Naive thymus-derived CD8-positive, alpha-beta T cell (primary cell): ENCODE data around the gene IL20RA. TPM values are rescaled to one million over a fixed set of nuclear protein-coding genes. Genes with fewer than 3 reads are reported as not detected.
A peak's percentile ranks its signal among the peaks of the same experiment; 100 is the strongest.
"Not testable (repeated sequence)": the region's sequence is repeated elsewhere in the genome, so short reads cannot be mapped to it uniquely, and the experiment has no call there.

Source experiments
- ATAC-seq, 2 donors: fragments of 150-1000 bp; cut with Tn5 transposase in 1 of 2; sonication (Bioruptor Pico), chemical (Tn5 transposase) in 1 of 2; 1 replicate in 1 of 2; 2 replicates in 1 of 2; pipeline ENCODE4 v1.10.0; 2021; ENCODE audit warnings: mild to moderate bottlenecking in 2 of 2, moderate library complexity in 2 of 2
- POLR2A ChIA-PET: fragments of 350-600 bp; sonication (Branson Sonifier 250); formaldehyde crosslinking; loops from one replicate; lab custom pipeline; 2021; ENCODE audit warnings: antibody characterized with exemption; lab: Charles Lee
- DNase-seq, 10 donors: peaks; one replicate each; pipeline versions ENCODE4 v3.0.0 to v3.0.0-alpha.2; 2020 to 2022
- H3K27ac Mint-ChIP-seq, 10 donors: one replicate each; pipeline ENCODE4 v1.8.0; 2020 to 2022; ENCODE audit warnings: mild to moderate bottlenecking in 10 of 10, mixed read lengths in 10 of 10, moderate library complexity in 4 of 10, inconsistent platforms in 1 of 10
- H3K27me3 Mint-ChIP-seq, 5 donors: one replicate each; pipeline ENCODE4 v1.8.0; 2021 to 2022; ENCODE audit warnings: mixed read lengths in 5 of 5
- H3K36me3 Mint-ChIP-seq, 3 donors: one replicate each; pipeline ENCODE4 v1.8.0; 2020 to 2022; ENCODE audit warnings: mixed read lengths in 3 of 3, mild to moderate bottlenecking in 2 of 3, inconsistent platforms in 1 of 3
- H3K4me1 Mint-ChIP-seq, 4 donors: one replicate each; pipeline ENCODE4 v1.8.0; 2021 to 2022; ENCODE audit warnings: mixed read lengths in 4 of 4
- H3K4me3 Mint-ChIP-seq, 10 donors: one replicate each; pipeline ENCODE4 v1.8.0; 2020 to 2022; ENCODE audit warnings: mild to moderate bottlenecking in 10 of 10, mixed read lengths in 10 of 10, moderate library complexity in 6 of 10, inconsistent platforms in 1 of 10
- H3K9me3 Mint-ChIP-seq, 9 donors: one replicate each; pipeline ENCODE4 v1.8.0; 2020 to 2022; ENCODE audit warnings: mixed read lengths in 9 of 9, mild to moderate bottlenecking in 3 of 9, inconsistent platforms in 1 of 9, moderate library complexity in 1 of 9
- polyA plus RNA-seq, 3 donors: library from polyadenylated mRNA; unstranded; fragments of 300-500 nt; fragmentation: Illumina TruSeq; gene quantifications; one replicate each; pipeline ENCODE4 v1.2.3, GENCODE V29; 2021
- total RNA-seq, 8 experiments: library from RNA in 2 of 8; stranded (reverse) in 2 of 8; gene quantifications; one replicate each; pipeline ENCODE4 v1.2.3 and lab custom pipeline; 2021 to 2026

IL20RA gene
- total and polyA plus RNA-seq, 5 experiments from 2014 or later = not detected

GRCh38 chr6:136977075-136977474 is 67.7 kb downstream of the IL20RA start:
- POLR2A ChIA-PET = interaction anchor here (0.6 kb wide), 1 partner anchor 1139 kb away, joined by 6 read pairs; no protein-coding TSS in a partner anchor
- H3K9me3 Mint-ChIP-seq = no peaks in the 10 kb centered on the region
- H3K36me3 Mint-ChIP-seq = no peaks in the 10 kb centered on the region

GRCh38 chr6:136975089-136975715 is 69.6 kb downstream of the IL20RA start:
- H3K9me3 Mint-ChIP-seq = no peaks in the 10 kb centered on the region
- no peaks in the 10 kb centered on the region for H3K36me3 Mint-ChIP-seq
- ATAC-seq (no peak), DNase-seq (no peak)
- peaks cover 0 to 7% (median 0%) of the 10 kb centered on the region in 4 donors for H3K4me1 Mint-ChIP-seq
- POLR2A ChIA-PET = no interaction called here
- no peak overlapping the region for H3K27ac Mint-ChIP-seq
- peaks cover 3 to 13% (median 12%) of the 10 kb centered on the region in 5 donors for H3K27me3 Mint-ChIP-seq
- no peak overlapping the region for H3K4me3 Mint-ChIP-seq

More at GRCh38 chr6:136977075-136977474, 67.7 kb downstream of the IL20RA start:
- peaks cover 5 to 13% (median 11%) of the 10 kb centered on the region in 5 donors for H3K27me3 Mint-ChIP-seq
- H3K4me3 Mint-ChIP-seq = no peak overlapping the region
- DNase-seq (no peak), ATAC-seq (no peak)
- H3K27ac Mint-ChIP-seq = no peak overlapping the region
- H3K4me1 Mint-ChIP-seq = peaks cover 0 to 7% (median 0%) of the 10 kb centered on the region in 4 donors

- H3K9me3 Mint-ChIP-seq, POLR2A ChIA-PET, H3K36me3 Mint-ChIP-seq, H3K4me1 Mint-ChIP-seq, ATAC-seq, H3K4me3 Mint-ChIP-seq, H3K27ac Mint-ChIP-seq, DNase-seq: not testable (repeated sequence)
- H3K27me3 Mint-ChIP-seq = peaks cover 5 to 16% (median 12%) of the 10 kb centered on the region in 5 donors
Observed at GRCh38 chr6:136973781-136974180, 71.0 kb downstream of the IL20RA start.

- no peaks in the 10 kb centered on the region for H3K36me3 Mint-ChIP-seq
- no peaks in the 10 kb centered on the region for H3K9me3 Mint-ChIP-seq
- H3K27me3 Mint-ChIP-seq = peaks cover 18 to 31% (median 23%) of the 10 kb centered on the region in 5 donors
- peaks cover 0 to 7% (median 2%) of the 10 kb centered on the region in 4 donors for H3K4me1 Mint-ChIP-seq
- ATAC-seq (no peak), DNase-seq (no peak)
- H3K27ac Mint-ChIP-seq = no peak overlapping the region
- H3K4me3 Mint-ChIP-seq = no peak overlapping the region
- POLR2A ChIA-PET = no interaction called here
Observed at GRCh38 chr6:136971609-136972008, 73.2 kb downstream of the IL20RA start.

- no peak overlapping the region for H3K27ac Mint-ChIP-seq
- ATAC-seq (no peak), DNase-seq (no peak)
- POLR2A ChIA-PET = no interaction called here
- H3K27me3 Mint-ChIP-seq = peaks cover 17 to 38% (median 30%) of the 10 kb centered on the region in 5 donors
- peaks cover 0 to 2% (median under 1%) of the 10 kb centered on the region in 4 donors for H3K4me1 Mint-ChIP-seq
- no peaks in the 10 kb centered on the region for H3K36me3 Mint-ChIP-seq
- no peaks in the 10 kb centered on the region for H3K9me3 Mint-ChIP-seq
- H3K4me3 Mint-ChIP-seq = no peak overlapping the region
Observed at GRCh38 chr6:136969930-136970329, 74.8 kb downstream of the IL20RA start.

- Mint-ChIP-seq H3K27me3 (peaks cover 17 to 38% (median 30%) of the 10 kb centered on the region in 5 donors), H3K4me1 (peaks cover 0 to 2% (median under 1%) of the 10 kb centered on the region in 4 donors), H3K9me3 (no peaks in the 10 kb centered on the region), H3K27ac (no peak overlapping the region), H3K36me3 (no peaks in the 10 kb centered on the region), H3K4me3 (no peak overlapping the region)
- ATAC-seq (no peak), DNase-seq (no peak)
- POLR2A ChIA-PET = no interaction called here
Observed at GRCh38 chr6:136969433-136969832, 75.3 kb downstream of the IL20RA start.

- Mint-ChIP-seq H3K4me3 (no peak overlapping the region), H3K27me3 (peaks cover 17 to 38% (median 30%) of the 10 kb centered on the region in 5 donors), H3K4me1 (peaks cover 0 to 2% (median under 1%) of the 10 kb centered on the region in 4 donors), H3K27ac (peak overlapping the region in 1 of 10 donors; percentile 49), H3K9me3 (no peaks in the 10 kb centered on the region), H3K36me3 (no peaks in the 10 kb centered on the region)
- ATAC-seq (no peak), DNase-seq (no peak)
- POLR2A ChIA-PET = no interaction called here
Observed at GRCh38 chr6:136968837-136969236, 75.9 kb downstream of the IL20RA start.

- Mint-ChIP-seq H3K9me3 (no peaks in the 10 kb centered on the region), H3K27ac (no peak overlapping the region), H3K4me3 (peak overlapping the region in 1 of 10 donors; percentile 31), H3K4me1 (peaks cover 0 to 2% (median under 1%) of the 10 kb centered on the region in 4 donors), H3K36me3 (no peaks in the 10 kb centered on the region), H3K27me3 (peaks cover 17 to 38% (median 30%) of the 10 kb centered on the region in 5 donors)
- DNase-seq (peak; percentile 15 to 67 (median 37)), ATAC-seq (peak; percentile 80 to 85)
- POLR2A ChIA-PET = no interaction called here
Observed at GRCh38 chr6:136967876-136968752, 76.7 kb downstream of the IL20RA start.

GRCh38 chr6:136964398-136964797 is 80.4 kb downstream of the IL20RA start:
- H3K27ac Mint-ChIP-seq = no peak overlapping the region
- H3K9me3 Mint-ChIP-seq = no peaks in the 10 kb centered on the region
- peaks cover 17 to 38% (median 28%) of the 10 kb centered on the region in 5 donors for H3K27me3 Mint-ChIP-seq

GRCh38 chr6:136963259-136963658 is 81.5 kb downstream of the IL20RA start:
- no peak for ATAC-seq
- no peak for DNase-seq
- Mint-ChIP-seq H3K4me3 (no peak overlapping the region), H3K27me3 (peaks cover 15 to 37% (median 27%) of the 10 kb centered on the region in 5 donors), H3K9me3 (no peaks in the 10 kb centered on the region), H3K4me1 (peaks cover 0 to 2% (median under 1%) of the 10 kb centered on the region in 4 donors), H3K36me3 (no peaks in the 10 kb centered on the region), H3K27ac (no peak overlapping the region)
- POLR2A ChIA-PET = no interaction called here

More at GRCh38 chr6:136964398-136964797, 80.4 kb downstream of the IL20RA start:
- ATAC-seq (no peak), DNase-seq (no peak)
- Mint-ChIP-seq H3K4me1 (peaks cover 0 to 2% (median under 1%) of the 10 kb centered on the region in 4 donors), H3K36me3 (no peaks in the 10 kb centered on the region), H3K4me3 (no peak overlapping the region)
- POLR2A ChIA-PET = no interaction called here

- H3K9me3 Mint-ChIP-seq = no peaks in the 10 kb centered on the region
- POLR2A ChIA-PET = no interaction called here
- no peak overlapping the region for H3K4me3 Mint-ChIP-seq
- ATAC-seq (no peak), DNase-seq (no peak)
- H3K27ac Mint-ChIP-seq = no peak overlapping the region
- H3K27me3 Mint-ChIP-seq = peaks cover 9 to 31% (median 23%) of the 10 kb centered on the region in 5 donors
- peaks cover 0 to 1% (median 0%) of the 10 kb centered on the region in 4 donors for H3K4me1 Mint-ChIP-seq
- H3K36me3 Mint-ChIP-seq = no peaks in the 10 kb centered on the region
Observed at GRCh38 chr6:136962661-136963060, 82.1 kb downstream of the IL20RA start.

- Mint-ChIP-seq H3K27me3 (peaks cover 5 to 22% (median 18%) of the 10 kb centered on the region in 5 donors), H3K36me3 (no peaks in the 10 kb centered on the region), H3K27ac (no peak overlapping the region), H3K4me1 (peaks cover 4 to 6% (median 4%) of the 10 kb centered on the region in 4 donors), H3K9me3 (no peaks in the 10 kb centered on the region), H3K4me3 (no peak overlapping the region)
- ATAC-seq (no peak), DNase-seq (no peak)
- POLR2A ChIA-PET = no interaction called here
Observed at GRCh38 chr6:136961848-136962247, 82.9 kb downstream of the IL20RA start.

- Mint-ChIP-seq H3K9me3 (no peaks in the 10 kb centered on the region), H3K27ac (no peak overlapping the region), H3K4me1 (peaks cover 4 to 8% (median 7%) of the 10 kb centered on the region in 4 donors), H3K36me3 (no peaks in the 10 kb centered on the region), H3K4me3 (no peak overlapping the region), H3K27me3 (peaks cover 7 to 18% (median 13%) of the 10 kb centered on the region in 5 donors)
- DNase-seq (no peak), ATAC-seq (no peak)
- POLR2A ChIA-PET = no interaction called here
Observed at GRCh38 chr6:136960781-136961180, 84.0 kb downstream of the IL20RA start.
